Activated T-cell treated with anti-CD3 and anti-CD28 coated beads for 4 hours (primary cell): ENCODE results near the gene DBH.

ENCODE experiments used
- DNase-seq: peaks from one replicate; pipeline ENCODE4 v3.0.0-alpha.2; 2020

DBH gene

DNA sequence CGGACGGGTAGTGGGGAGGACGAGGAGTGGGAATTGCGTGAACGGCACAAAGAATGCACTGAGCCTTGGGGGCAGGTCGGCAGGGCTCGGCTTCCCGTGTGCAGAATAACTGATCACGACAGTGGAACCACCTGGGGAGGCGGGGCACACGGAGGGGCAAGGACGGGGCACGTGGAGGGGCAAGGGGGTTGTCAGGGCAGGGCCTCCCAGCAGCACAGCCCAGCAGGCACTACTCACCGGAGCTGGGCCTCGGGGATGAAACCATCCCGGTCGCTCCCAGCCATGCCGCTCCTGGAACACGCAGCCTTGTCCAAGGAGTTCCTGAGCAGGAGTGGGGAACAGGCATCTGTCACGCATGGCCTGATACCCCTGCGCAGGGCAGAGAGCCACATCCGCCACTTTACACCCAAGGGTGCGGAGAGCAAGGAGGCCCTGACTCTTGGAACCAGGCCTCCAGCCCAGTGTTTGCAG is 68.6 kb downstream of the DBH start:
- DNase-seq: no peak

DNA sequence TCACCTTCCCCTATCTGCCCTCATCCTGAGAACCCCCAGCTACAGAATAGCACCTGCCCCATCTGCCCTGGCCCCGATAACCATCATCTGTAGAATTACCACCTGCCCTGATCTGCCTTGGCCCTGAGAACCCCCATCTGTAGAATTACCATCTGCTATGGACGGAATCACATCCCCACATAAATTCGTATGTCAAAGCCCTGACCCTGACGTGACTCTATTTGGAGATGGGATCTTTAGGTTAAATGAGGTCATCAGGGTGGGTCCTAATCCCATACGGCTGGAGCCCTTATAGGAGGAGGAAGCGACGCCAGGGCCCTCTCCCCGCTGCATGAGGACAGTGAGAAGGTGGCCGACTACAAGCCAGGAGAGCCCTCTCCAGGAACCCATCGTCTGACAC is 69.4 kb downstream of the DBH start:
- no peak for DNase-seq

DNA sequence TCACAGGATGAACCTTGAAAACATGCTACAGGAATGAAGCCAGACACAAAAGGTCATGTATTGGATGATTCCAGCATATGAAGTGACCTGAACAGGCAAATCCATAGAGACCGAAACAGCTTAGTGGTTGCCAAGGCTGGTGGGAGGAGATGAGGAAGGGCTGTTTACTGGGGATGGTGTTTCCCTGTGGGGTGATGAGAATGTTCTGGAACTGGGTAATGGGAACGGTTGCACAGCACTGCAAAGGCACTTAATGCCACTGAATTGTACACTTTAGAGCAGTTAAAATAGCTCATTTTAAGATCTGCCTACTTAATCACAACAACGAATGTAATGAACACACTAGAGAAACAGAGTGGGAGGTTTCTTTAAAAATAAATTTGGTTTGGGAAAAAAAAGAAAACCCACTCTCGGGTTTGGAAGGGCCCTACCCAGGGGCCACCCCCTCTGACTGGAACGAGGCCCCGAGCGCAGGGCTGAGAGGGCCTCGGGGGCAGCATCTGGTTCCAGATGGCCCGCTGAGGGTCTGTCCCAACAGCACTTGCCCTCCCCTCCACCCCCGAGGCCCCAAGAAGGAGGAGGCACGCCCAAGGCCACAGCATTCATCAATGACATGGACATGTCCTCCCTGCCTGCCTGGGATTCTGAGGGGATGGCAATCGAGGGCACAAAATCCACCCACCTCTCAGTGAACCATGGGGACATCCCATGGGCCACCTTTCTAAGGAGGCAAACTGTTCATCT is 70.3 kb downstream of the DBH start:
- no peak for DNase-seq

DNA sequence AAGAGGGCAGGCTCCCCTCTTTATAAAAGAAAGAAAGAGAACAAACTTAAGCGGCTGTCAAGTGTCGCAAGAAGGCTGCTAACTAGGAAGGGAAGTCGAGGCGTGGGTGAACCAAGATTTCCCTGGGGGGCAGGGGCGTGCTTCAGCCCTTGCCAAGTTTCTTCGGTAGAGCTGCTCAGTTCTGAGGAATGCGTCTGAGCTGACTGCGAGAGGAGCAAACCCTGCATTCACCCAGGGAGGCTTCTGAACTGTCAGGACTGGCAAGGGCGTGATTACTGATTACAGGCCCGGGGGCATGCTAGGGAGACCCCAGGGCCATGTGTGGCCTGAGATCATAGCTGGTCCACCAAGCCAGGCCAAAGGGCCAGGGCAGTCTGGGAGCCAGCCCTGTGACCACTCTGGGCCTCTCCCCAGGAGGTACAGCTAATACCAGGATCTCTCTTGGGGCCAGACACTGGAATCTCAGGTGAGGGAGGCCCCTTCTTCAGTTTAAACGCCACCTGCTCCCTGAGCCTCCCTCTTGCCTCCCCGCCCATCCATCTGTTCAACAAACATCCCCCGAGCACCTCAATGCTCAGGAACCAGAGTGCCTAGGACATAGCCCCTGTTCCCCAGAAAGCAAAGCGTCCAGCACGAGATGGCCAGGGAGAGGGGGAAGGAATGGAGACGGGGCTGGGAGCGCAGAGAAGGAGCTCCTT is 71.1 kb downstream of the DBH start:
- no peak for DNase-seq

DNA sequence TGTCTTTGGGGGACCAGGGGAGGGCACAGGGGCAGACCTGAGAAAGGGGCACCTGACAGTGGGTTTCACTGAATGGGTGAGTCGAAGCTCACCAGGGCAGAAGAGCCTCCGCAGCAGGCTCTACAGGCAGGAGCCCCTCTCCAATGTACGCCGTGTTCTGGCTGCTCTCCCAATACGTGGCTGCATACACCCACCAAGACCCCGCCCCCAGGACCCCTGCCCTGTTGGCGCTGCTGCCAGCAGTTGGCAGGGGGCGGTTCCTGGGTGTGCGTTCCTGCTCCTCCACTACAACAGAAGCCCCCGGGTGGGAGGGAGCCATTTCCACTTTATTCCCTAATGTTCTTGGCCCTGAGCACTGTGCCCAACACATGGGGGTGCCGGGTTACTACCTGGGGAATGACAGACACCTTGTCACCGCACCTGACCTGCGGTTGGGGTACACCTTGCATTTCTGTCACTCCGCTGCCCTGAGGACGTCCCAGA is 71.6 kb downstream of the DBH start:
- no peak for DNase-seq

DNA sequence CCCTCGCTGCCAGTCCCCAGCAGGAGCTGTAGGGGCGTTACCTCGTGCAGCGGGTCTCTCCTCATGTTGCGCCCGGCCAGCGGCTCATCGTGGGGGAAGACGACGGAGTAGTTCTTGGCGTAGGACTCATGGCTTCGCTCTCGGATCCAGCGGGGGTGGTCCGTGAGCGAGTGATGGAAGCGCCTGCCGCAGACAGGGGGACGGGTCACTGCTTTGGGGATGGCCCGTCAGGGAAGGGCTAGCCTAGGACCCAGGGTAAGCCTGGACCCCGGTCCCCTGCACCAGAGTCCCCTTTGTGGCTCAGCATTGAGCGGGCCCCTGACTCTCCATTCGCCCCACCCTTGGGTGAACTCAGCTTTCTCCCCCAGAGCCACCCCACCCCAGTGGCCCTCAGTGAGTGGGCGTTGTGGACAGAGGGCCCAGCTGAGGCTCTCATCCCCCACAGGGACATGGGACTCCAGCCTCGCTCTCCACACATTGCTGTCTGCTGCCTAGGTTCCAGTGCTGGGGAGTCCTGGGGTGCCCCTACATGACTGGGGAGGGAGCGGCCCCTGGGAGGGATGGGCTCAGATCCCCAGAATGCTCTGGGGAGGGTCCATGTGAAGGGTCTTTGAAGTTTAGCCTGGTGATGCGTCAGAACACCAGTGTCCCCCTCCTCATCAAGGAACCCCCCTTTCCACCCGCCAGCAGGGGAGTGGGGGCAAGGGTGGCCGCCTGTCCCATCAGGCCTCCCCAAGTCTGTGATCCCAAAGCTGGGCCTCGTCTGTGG is 72.3 kb downstream of the DBH start:
- DNase-seq: no peak
